Thyroid gland (tissue), 4 donors: ENCODE results near the gene NBEAL1.
"Not testable (repeated sequence)": the region's sequence is repeated elsewhere in the genome, so short reads cannot be mapped to it uniquely, and the experiment has no call there.

ENCODE experiments used
- CTCF ChIP-seq, 6 experiments: fragments of 200-600 bp in 3 of 6; fragments of 450-650 bp in 3 of 6; sonication (generic) in 3 of 6; IDR thresholded peaks; one replicate each; pipeline ENCODE4 v1.5.1; 2016 to 2019; ENCODE audit warnings: antibody characterized with exemption in 6 of 6, mild to moderate bottlenecking in 2 of 6, inconsistent platforms in 1 of 6, moderate library complexity in 1 of 6
- POLR2A ChIP-seq, 2 donors: fragments of 450-650 bp; IDR thresholded peaks; one replicate each; pipeline ENCODE4 v1.6.1; 2017; ENCODE audit warnings: antibody characterized with exemption in 2 of 2, mild to moderate bottlenecking in 2 of 2, moderate library complexity in 1 of 2

- TF ChIP-seq CTCF, POLR2A (IDR thresholded peaks at IDR 0.05): not testable (repeated sequence)
These were observed 100.6 kb downstream of the NBEAL1 start for GRCh38 chr2:203115201-203115700.
